PC-9 (cell line): ENCODE measurements around the gene DNAJC30. TPM values are rescaled to one million over a fixed set of nuclear protein-coding genes. Genes with fewer than 3 reads are reported as not detected.
"Not testable (repeated sequence)": the region's sequence is repeated elsewhere in the genome, so short reads cannot be mapped to it uniquely, and the experiment has no call there.

Experiments used
- BruUV-seq: library from RNA; stranded (reverse); fragments of 400-500 nt; replicated peaks from 2 replicates; lab custom pipeline; 2021; lab: Mats Ljungman, UMichigan
- CTCF ChIA-PET: fragments of 300-600 bp; sonication (Branson Sonifier 250); formaldehyde crosslinking; loops from one replicate; lab custom pipeline; 2022; ENCODE audit warnings: antibody characterized with exemption; lab: Charles Lee
- POLR2A ChIA-PET: fragments of 300-600 bp; sonication (Branson Sonifier 250); formaldehyde crosslinking; loops from one replicate; lab custom pipeline; 2022; ENCODE audit warnings: antibody characterized with exemption; ENCODE audit not compliant: unreplicated experiment; lab: Charles Lee
- DNase-seq, 2 experiments: peaks; one replicate each; pipeline versions ENCODE4 v3.0.0 to v3.0.0-alpha.2; 2015 to 2022; ENCODE audit warnings: mixed read lengths in 1 of 2
- H2AFZ ChIP-seq: fragments of 200-600 bp; sonication (generic); 2 replicates; pipeline ENCODE4 v1.8.1; 2017; ENCODE audit warnings: antibody characterized with exemption
- H3F3A ChIP-seq: fragments of 200-600 bp; sonication (generic); 2 replicates; pipeline ENCODE4 v1.8.1; 2017; ENCODE audit warnings: antibody characterized with exemption, mild to moderate bottlenecking, low read depth; ENCODE audit not compliant: insufficient read depth
- H3K27ac ChIP-seq: fragments of 200-600 bp; sonication (generic); 2 replicates; pipeline ENCODE4 v1.6.1; 2016; ENCODE audit warnings: mixed run types
- H3K27me3 ChIP-seq: fragments of 200-600 bp; sonication (generic); 2 replicates; pipeline ENCODE4 v1.6.1; 2016; ENCODE audit warnings: low read depth, mixed run types; ENCODE audit not compliant: insufficient read depth
- H3K36me3 ChIP-seq: fragments of 200-600 bp; sonication (generic); 2 replicates; pipeline ENCODE4 v1.6.1; 2016; ENCODE audit warnings: low read depth, mixed run types
- H3K4me1 ChIP-seq: fragments of 200-600 bp; sonication (generic); replicated peaks from 2 replicates; pipeline ENCODE4 v1.6.1; 2016; ENCODE audit warnings: mixed run types; ENCODE audit not compliant: insufficient read depth
- H3K4me2 ChIP-seq: fragments of 200-600 bp; sonication (generic); 2 replicates; pipeline ENCODE4 v1.6.1; 2017; ENCODE audit warnings: mixed run types
- H3K4me3 ChIP-seq: fragments of 200-600 bp; sonication (generic); 2 replicates; pipeline ENCODE4 v1.6.1; 2016; ENCODE audit warnings: mixed run types
- H3K79me2 ChIP-seq: fragments of 200-600 bp; sonication (generic); 2 replicates; pipeline ENCODE4 v1.6.1; 2017; ENCODE audit warnings: low read depth, mixed run types
- H3K9me2 ChIP-seq: fragments of 200-600 bp; sonication (generic); 2 replicates; pipeline ENCODE4 v1.8.1; 2017; ENCODE audit warnings: mild to moderate bottlenecking; ENCODE audit not compliant: insufficient read depth
- H3K9me3 ChIP-seq: fragments of 200-600 bp; sonication (generic); 2 replicates; pipeline ENCODE4 v1.8.1; 2016; ENCODE audit warnings: low read depth; ENCODE audit not compliant: insufficient read depth
- H4K20me1 ChIP-seq: fragments of 200-600 bp; sonication (generic); 2 replicates; pipeline ENCODE4 v1.8.1; 2017; ENCODE audit not compliant: insufficient read depth
- CTCF ChIP-seq: fragments of 200-600 bp; sonication (generic); conservative IDR thresholded peaks from 2 replicates; pipeline ENCODE4 v1.6.1; 2017; ENCODE audit warnings: mixed run types, antibody characterized with exemption, mild to moderate bottlenecking, moderate library complexity
- EZH2 ChIP-seq: fragments of 200-600 bp; sonication (generic); IDR thresholded peaks from 2 replicates; pipeline ENCODE4 v1.8.0; 2017; ENCODE audit warnings: antibody characterized with exemption, low read depth
- intact Hi-C: fragments of 100-400 bp; cut with micrococcal nuclease; formaldehyde crosslinking; loops from one replicate; pipeline ENCODE4 v1.10.0; 2022; ENCODE audit not compliant: unreplicated experiment
- total RNA-seq: library from RNA; stranded (reverse); gene quantifications from 2 replicates; pipeline ENCODE4 v1.2.3, GENCODE V29; 2021

DNAJC30 gene
- total RNA-seq, 1 experiment from 2014 or later = 9.5 TPM

DNA sequence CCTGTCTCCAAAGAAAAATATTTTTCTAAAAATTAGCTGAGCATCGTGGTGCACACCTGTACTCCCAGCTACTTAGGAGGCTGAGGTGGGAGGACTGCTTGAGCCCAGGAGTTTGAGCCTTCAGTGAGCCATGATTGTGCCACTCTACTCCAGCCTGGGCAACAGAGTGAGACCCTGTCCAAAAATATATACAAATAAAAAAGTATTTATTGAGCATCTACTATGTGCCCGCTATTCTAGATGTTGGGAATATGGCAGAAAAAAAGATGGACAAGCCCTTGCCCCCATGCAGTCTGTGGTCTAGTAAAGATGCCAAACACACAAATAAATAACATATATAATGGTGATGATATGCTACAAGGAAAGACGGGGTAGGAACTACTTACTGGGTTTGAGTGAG lies 40.6 kb upstream of the DNAJC30 start:
- H3K9me3 ChIP-seq = no peaks in the 10 kb centered on the region
- no peak for TF ChIP-seq EZH2
- TF ChIP-seq CTCF = no peak
- no peaks in the 10 kb centered on the region for H4K20me1 ChIP-seq
- no peaks in the 10 kb centered on the region for H3K9me2 ChIP-seq
- intact Hi-C loops = no loop called here
- H3K4me2 ChIP-seq = no peak overlapping the region
- peaks cover 6% of the 10 kb centered on the region for H3K79me2 ChIP-seq
- no peak overlapping the region for H3K4me3 ChIP-seq
- peaks cover 15% of the 10 kb centered on the region for H3K4me1 ChIP-seq
- ChIA-PET POLR2A (no interaction called here), CTCF (no interaction called here)
- H2AFZ ChIP-seq = no peak overlapping the region
- no peaks in the 10 kb centered on the region for H3K27me3 ChIP-seq
- no TSS peak for BruUV-seq
- H3K36me3 ChIP-seq = no peaks in the 10 kb centered on the region
- no peak overlapping the region for H3K27ac ChIP-seq
- DNase-seq = no peak
- H3F3A ChIP-seq = peaks cover 31% of the 10 kb centered on the region; the same call in 1 of the 2 replicates

DNA sequence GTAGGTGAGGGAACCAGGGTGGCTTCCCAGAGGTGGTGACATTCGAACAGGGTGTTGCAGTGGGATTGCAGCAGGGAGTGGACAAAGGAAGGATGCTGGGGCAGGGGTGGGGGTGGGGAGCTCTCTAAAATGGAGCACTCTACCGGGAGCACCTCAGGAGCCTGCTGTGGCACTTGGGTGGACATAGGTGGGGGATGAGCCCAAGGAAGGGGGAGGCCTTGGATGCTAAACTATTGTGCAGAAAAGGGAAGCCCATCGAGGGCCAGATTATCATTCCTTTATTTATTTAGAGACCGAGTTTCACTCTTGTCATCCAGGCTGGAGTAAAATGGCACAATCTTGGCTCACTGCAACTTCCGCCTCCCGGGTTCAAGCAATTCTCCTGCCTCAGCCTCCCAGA lies 39.5 kb upstream of the DNAJC30 start:
- intact Hi-C loops = no loop called here
- Histone ChIP-seq H3K9me3 (no peaks in the 10 kb centered on the region), H3K79me2 (peaks cover 16% of the 10 kb centered on the region), H3K27ac (no peak overlapping the region), H3F3A (peaks cover 36% of the 10 kb centered on the region; the same call in 1 of the 2 replicates), H3K4me2 (no peak overlapping the region), H3K9me2 (no peaks in the 10 kb centered on the region), H2AFZ (no peak overlapping the region), H4K20me1 (no peaks in the 10 kb centered on the region), H3K36me3 (no peaks in the 10 kb centered on the region), H3K4me1 (peaks cover 20% of the 10 kb centered on the region), H3K27me3 (no peaks in the 10 kb centered on the region), H3K4me3 (no peak overlapping the region)
- no peak for DNase-seq
- no TSS peak for BruUV-seq
- ChIA-PET POLR2A (no interaction called here), CTCF (no interaction called here)
- TF ChIP-seq EZH2 (no peak), CTCF (no peak)

DNA sequence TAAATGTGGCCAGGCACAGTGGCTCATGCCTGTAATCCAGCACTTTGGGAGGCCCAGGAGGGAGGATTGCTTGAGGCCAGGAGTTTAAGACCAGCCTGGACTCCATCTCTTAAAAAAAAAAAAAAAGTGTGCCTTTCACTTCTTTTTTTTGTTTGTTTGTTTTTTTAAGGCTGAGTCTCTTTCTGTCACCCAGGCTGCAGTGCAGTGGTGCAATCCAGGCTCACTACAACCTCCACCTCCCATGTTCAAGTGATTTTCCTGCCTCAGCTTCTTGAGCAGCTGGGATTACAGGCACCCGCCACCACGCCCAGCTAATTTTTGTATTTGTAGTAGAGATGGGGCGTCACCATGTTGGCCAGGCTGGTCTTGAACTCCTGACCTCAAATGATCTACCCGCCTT lies 38.9 kb upstream of the DNAJC30 start:
- CTCF ChIA-PET = interaction anchor here (0.5 to 1.2 kb wide), 2 partner anchors 24 to 115 kb away, joined by 4 to 13 read pairs; no protein-coding TSS in a partner anchor
- BruUV-seq, H3K36me3 ChIP-seq, H4K20me1 ChIP-seq, H3K27ac ChIP-seq, H3K4me3 ChIP-seq, H2AFZ ChIP-seq, intact Hi-C loops, H3K4me2 ChIP-seq, H3K9me3 ChIP-seq, DNase-seq, H3K27me3 ChIP-seq, H3K9me2 ChIP-seq: not testable (repeated sequence)
- H3F3A ChIP-seq = peaks cover 36% of the 10 kb centered on the region; the same call in 1 of the 2 replicates
- H3K79me2 ChIP-seq = peaks cover 22% of the 10 kb centered on the region
- H3K4me1 ChIP-seq = peaks cover 26% of the 10 kb centered on the region
- POLR2A ChIA-PET = interaction anchor here (0.6 kb wide), 1 partner anchor 16 kb away, joined by 4 read pairs; the partner anchor contains the start of gene ABHD11
